Cardiac muscle cell (in vitro differentiated cells and primary cell): Measurements from ENCODE around the gene CACNA2D2. TPM values are rescaled to one million over a fixed set of nuclear protein-coding genes. Genes with fewer than 3 reads are reported as not detected.

Experiments
- DNase-seq, 2 donors: peaks; one replicate each; pipeline versions ENCODE4 v3.0.0 to v3.0.0-alpha.2; 2010 to 2017; ENCODE audit warnings: low read depth in 1 of 2, low spot score in 1 of 2
- H3K27ac ChIP-seq: fragments of 200-600 bp; sonication (generic); 2 replicates; pipeline ENCODE4 v1.5.1; 2016
- H3K27me3 ChIP-seq: fragments of 200-600 bp; sonication (generic); 2 replicates; pipeline ENCODE4 v1.6.0; 2016; ENCODE audit warnings: control low read depth
- H3K36me3 ChIP-seq: fragments of 200-600 bp; sonication (generic); 2 replicates; pipeline ENCODE4 v1.5.1; 2016; ENCODE audit warnings: control low read depth
- H3K4me1 ChIP-seq: fragments of 200-600 bp; sonication (generic); 2 replicates; pipeline ENCODE4 v1.8.1; 2017; ENCODE audit warnings: low read depth, mild to moderate bottlenecking, mixed run types
- H3K4me3 ChIP-seq: fragments of 200-600 bp; sonication (generic); 2 replicates; pipeline ENCODE4 v1.5.1; 2016; ENCODE audit warnings: mild to moderate bottlenecking
- H3K9me3 ChIP-seq: fragments of 200-600 bp; sonication (generic); 2 replicates; pipeline ENCODE4 v1.5.1; 2017; ENCODE audit warnings: low read depth, mild to moderate bottlenecking, control low read depth
- CTCF ChIP-seq: IDR thresholded peaks from 2 replicates; pipeline ENCODE4 v1.5.1; 2012; ENCODE audit warnings: low read depth, mild to moderate bottlenecking, low read length
- polyA plus RNA-seq: library from polyadenylated mRNA; unstranded; fragments of >200 nt; fragmentation: Nextera tagmentation; extraction: Ambion mirVana; gene quantifications from 2 replicates; pipeline ENCODE4 v1.2.1, GENCODE V29; 2016
- total RNA-seq: library from RNA; depleted of rRNA; stranded (reverse); fragments of >200 nt; gene quantifications from 2 replicates; pipeline ENCODE4 v1.2.3, GENCODE V29; 2016

CACNA2D2 gene
- total and polyA plus RNA-seq, 2 experiments from 2014 or later: 5.4 to 8.7 TPM

- DNase-seq: no peak
- no peak for TF ChIP-seq CTCF
- Histone ChIP-seq H3K4me3 (no peak overlapping the region), H3K36me3 (no peaks in the 10 kb centered on the region), H3K9me3 (no peaks in the 10 kb centered on the region), H3K4me1 (no peaks in the 10 kb centered on the region), H3K27me3 (no peaks in the 10 kb centered on the region), H3K27ac (no peak overlapping the region)
These were observed 19.9 kb upstream of the CACNA2D2 start for GRCh38 chr3:50523279-50523811.

- H3K27me3 ChIP-seq: no peaks in the 10 kb centered on the region
- H3K4me1 ChIP-seq: peaks cover 7% of the 10 kb centered on the region
- no peak overlapping the region for H3K4me3 ChIP-seq
- no peaks in the 10 kb centered on the region for H3K36me3 ChIP-seq
- no peak overlapping the region for H3K27ac ChIP-seq
- no peak for TF ChIP-seq CTCF
- DNase-seq: no peak
- no peaks in the 10 kb centered on the region for H3K9me3 ChIP-seq
These were observed 18.1 kb upstream of the CACNA2D2 start for GRCh38 chr3:50521572-50521971.

GRCh38 chr3:50520849-50521248 lies 17.4 kb upstream of the CACNA2D2 start:
- peaks cover 13% of the 10 kb centered on the region for H3K4me1 ChIP-seq
- no peak for TF ChIP-seq CTCF
- no peak overlapping the region for H3K27ac ChIP-seq
- no peaks in the 10 kb centered on the region for H3K36me3 ChIP-seq
- H3K9me3 ChIP-seq: no peaks in the 10 kb centered on the region
- no peak overlapping the region for H3K4me3 ChIP-seq
- DNase-seq: no peak
- no peaks in the 10 kb centered on the region for H3K27me3 ChIP-seq

GRCh38 chr3:50519471-50520089 lies 16.1 kb upstream of the CACNA2D2 start:
- peak; percentile 97 for TF ChIP-seq CTCF
- H3K4me1 ChIP-seq: peaks cover 22% of the 10 kb centered on the region
- H3K27ac ChIP-seq: no peak overlapping the region
- no peaks in the 10 kb centered on the region for H3K36me3 ChIP-seq
- H3K4me3 ChIP-seq: no peak overlapping the region
- H3K27me3 ChIP-seq: no peaks in the 10 kb centered on the region
- DNase-seq: peak; percentile 50 to 79
- no peaks in the 10 kb centered on the region for H3K9me3 ChIP-seq

- Histone ChIP-seq H3K27ac (no peak overlapping the region), H3K4me1 (peaks cover 23% of the 10 kb centered on the region), H3K27me3 (no peaks in the 10 kb centered on the region), H3K36me3 (no peaks in the 10 kb centered on the region), H3K9me3 (no peaks in the 10 kb centered on the region), H3K4me3 (no peak overlapping the region)
- DNase-seq: no peak
- no peak for TF ChIP-seq CTCF
These were observed 15.0 kb upstream of the CACNA2D2 start for GRCh38 chr3:50518436-50518835.
